Calu3 (cell line): Measurements from ENCODE around the gene SSBP3. TPM values are rescaled to one million over a fixed set of nuclear protein-coding genes. Genes with fewer than 3 reads are reported as not detected.

ENCODE experiments used
- BruUV-seq: library from RNA; stranded (reverse); fragments of 400-500 nt; replicated peaks from 2 replicates; lab custom pipeline; 2021; lab: Mats Ljungman, UMichigan
- CTCF ChIA-PET: fragments of 300-600 bp; sonication (Branson Sonifier 250); formaldehyde crosslinking; loops from one replicate; lab custom pipeline; 2022; ENCODE audit warnings: antibody characterized with exemption; lab: Charles Lee
- DNase-seq: peaks from one replicate; pipeline ENCODE4 v3.0.0; 2022
- H3K27ac Mint-ChIP-seq: one replicate; pipeline ENCODE4 v1.8.0; 2022; ENCODE audit warnings: mixed read lengths; ENCODE audit not compliant: unreplicated experiment
- H3K27me3 Mint-ChIP-seq: one replicate; pipeline ENCODE4 v1.8.0; 2022; ENCODE audit warnings: mixed read lengths; ENCODE audit not compliant: unreplicated experiment
- H3K36me3 Mint-ChIP-seq: one replicate; pipeline ENCODE4 v1.8.0; 2022; ENCODE audit warnings: mild to moderate bottlenecking, moderate library complexity, mixed read lengths; ENCODE audit not compliant: insufficient read depth, unreplicated experiment
- H3K4me1 Mint-ChIP-seq: one replicate; pipeline ENCODE4 v1.8.0; 2022; ENCODE audit warnings: mild to moderate bottlenecking, low read depth, mixed read lengths; ENCODE audit not compliant: unreplicated experiment
- H3K4me3 Mint-ChIP-seq: one replicate; pipeline ENCODE4 v1.8.0; 2022; ENCODE audit warnings: mild to moderate bottlenecking, low read depth, moderate library complexity, mixed read lengths; ENCODE audit not compliant: unreplicated experiment
- H3K9me3 Mint-ChIP-seq: one replicate; pipeline ENCODE4 v1.8.0; 2022; ENCODE audit warnings: low read depth, mixed read lengths; ENCODE audit not compliant: unreplicated experiment
- intact Hi-C: fragments of 100-400 bp; cut with micrococcal nuclease; formaldehyde crosslinking; loops from one replicate; pipeline ENCODE4 v1.10.0; 2022; ENCODE audit not compliant: unreplicated experiment
- total RNA-seq: library from RNA; stranded (reverse); gene quantifications from 2 replicates; pipeline ENCODE4 v1.2.3, GENCODE V29; 2022
- TF ChIP-seq, protein P1 (sequence below): fragments of 200-600 bp; IDR thresholded peaks from one replicate; pipeline ENCODE4 v1.8.0; 2022; ENCODE audit warnings: antibody characterized with exemption; ENCODE audit not compliant: unreplicated experiment

Gene SSBP3
- total RNA-seq, 1 experiment from 2014 or later, result 16.6 TPM

DNA sequence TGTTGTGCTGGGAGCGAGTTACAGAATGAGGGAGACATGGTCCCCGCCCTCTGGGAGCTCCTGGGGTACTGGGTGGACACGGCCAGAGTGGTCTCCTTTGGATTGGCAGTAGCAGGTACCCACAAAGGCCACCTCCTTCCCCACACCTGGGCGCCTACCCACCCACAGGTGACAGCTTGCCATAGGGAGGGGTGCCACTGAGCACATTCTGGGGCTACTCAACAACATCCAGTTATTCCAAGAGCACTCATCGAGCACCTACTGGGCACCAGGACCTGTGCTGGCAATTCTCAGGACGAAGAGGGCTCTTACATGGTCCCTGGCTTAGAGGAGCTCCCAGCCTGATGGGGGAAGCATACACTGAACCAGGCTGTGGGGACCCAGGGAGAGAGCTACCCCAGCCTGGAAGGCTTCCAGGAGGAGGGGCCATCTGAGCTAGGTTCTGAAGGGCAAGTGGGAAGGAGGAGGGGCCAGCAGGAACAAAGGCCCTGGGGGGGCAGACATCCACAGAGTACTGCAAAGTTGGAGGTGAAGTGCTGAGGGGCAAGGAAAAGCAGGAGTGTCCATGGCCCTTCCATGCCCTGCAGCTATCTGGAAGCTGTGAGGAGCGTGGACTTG lies 184.2 kb downstream of the SSBP3 start:
- H3K27ac Mint-ChIP-seq, result no peak overlapping the region
- CTCF ChIA-PET, result interaction anchor here (0.6 kb wide), 1 partner anchor 13 kb away, joined by 3 read pairs; no protein-coding TSS in a partner anchor
- H3K4me1 Mint-ChIP-seq, result no peaks in the 10 kb centered on the region
- intact Hi-C loops, result no loop called here
- no peak for DNase-seq
- no TSS peak for BruUV-seq
- no peak overlapping the region for H3K4me3 Mint-ChIP-seq
- H3K27me3 Mint-ChIP-seq, result no peaks in the 10 kb centered on the region
- peaks cover 38% of the 10 kb centered on the region for H3K36me3 Mint-ChIP-seq
- no peaks in the 10 kb centered on the region for H3K9me3 Mint-ChIP-seq
- TF ChIP-seq, protein P1, sequence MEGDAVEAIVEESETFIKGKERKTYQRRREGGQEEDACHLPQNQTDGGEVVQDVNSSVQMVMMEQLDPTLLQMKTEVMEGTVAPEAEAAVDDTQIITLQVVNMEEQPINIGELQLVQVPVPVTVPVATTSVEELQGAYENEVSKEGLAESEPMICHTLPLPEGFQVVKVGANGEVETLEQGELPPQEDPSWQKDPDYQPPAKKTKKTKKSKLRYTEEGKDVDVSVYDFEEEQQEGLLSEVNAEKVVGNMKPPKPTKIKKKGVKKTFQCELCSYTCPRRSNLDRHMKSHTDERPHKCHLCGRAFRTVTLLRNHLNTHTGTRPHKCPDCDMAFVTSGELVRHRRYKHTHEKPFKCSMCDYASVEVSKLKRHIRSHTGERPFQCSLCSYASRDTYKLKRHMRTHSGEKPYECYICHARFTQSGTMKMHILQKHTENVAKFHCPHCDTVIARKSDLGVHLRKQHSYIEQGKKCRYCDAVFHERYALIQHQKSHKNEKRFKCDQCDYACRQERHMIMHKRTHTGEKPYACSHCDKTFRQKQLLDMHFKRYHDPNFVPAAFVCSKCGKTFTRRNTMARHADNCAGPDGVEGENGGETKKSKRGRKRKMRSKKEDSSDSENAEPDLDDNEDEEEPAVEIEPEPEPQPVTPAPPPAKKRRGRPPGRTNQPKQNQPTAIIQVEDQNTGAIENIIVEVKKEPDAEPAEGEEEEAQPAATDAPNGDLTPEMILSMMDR, result no peak

DNA sequence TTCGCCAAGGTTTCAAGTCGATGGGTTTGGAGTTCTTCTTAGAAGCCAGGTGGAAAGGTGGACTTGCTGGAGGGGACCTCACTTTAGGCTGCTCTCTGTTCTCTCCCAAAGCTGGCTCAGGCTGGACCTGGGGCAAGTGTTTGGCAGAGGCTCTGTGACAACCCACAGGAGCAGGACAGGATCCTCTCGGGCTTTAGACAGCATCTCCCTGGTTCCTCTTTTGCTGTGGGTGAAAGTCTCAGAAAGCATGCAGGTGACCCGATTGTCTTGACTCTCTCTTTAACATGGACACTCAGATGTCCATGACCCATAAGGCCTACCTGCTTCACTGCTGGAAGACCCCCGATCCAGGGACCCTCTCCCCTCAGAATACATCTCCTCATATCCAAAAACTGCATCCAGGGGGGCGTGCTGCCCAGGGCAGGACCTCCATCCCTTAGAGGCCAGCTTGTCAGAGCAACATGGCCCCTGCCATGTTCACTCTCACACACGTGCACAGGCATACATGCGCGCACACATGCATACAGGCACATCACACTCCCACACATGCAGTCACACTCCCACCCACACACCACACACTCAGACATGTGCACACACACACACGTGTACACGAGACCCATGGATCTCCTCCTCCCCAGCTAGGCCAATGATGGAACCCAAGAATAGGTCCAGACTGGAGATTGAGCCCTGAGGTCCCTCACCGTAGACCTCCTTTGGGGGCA lies 184.9 kb downstream of the SSBP3 start:
- H3K4me3 Mint-ChIP-seq, result no peak overlapping the region
- no peak overlapping the region for H3K27ac Mint-ChIP-seq
- H3K9me3 Mint-ChIP-seq, result no peaks in the 10 kb centered on the region
- DNase-seq, result no peak
- H3K27me3 Mint-ChIP-seq, result no peaks in the 10 kb centered on the region
- no peaks in the 10 kb centered on the region for H3K4me1 Mint-ChIP-seq
- TF ChIP-seq, protein P1, result no peak
- intact Hi-C loops, result no loop called here
- CTCF ChIA-PET, result no interaction called here
- no TSS peak for BruUV-seq
- peaks cover 38% of the 10 kb centered on the region for H3K36me3 Mint-ChIP-seq

DNA sequence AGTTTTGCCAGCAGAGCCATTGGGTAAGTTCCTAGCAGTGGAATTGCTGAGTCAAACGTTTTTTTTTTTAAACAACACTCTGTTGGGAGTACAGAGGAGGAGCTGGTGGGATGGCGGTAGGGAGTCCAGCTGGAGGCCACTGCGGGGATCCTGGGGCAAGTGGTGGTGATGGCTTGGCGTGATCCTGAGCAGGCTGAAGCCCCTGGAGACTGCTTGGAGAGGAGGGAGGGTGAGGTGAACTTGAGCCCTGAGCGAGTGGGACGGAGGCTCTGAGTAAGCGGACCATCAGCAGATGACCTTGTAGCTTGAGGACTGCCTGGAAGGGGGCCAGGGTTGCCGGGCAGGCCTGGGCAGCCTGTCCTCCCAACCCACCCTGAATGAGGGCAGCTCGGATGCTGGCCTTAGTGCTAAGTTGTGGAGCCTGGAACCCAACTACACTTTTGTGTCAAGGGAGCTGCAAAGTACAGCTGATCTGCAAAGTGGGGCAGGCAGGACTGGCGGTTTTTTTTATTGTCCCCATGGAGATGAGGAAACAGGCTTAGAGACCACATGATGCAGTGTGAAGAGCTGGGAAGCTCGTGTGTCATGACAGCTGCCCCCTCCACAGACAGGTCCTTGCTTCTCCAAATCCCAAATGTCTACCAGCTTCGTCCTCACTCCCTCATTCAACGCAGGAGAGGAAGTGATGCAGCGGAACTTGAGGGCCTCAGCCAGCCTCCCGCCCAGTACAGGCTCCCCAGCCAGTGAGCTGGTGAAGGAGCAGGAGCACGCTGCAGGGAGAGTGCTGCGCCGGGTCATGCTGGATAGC lies 186.0 kb downstream of the SSBP3 start:
- CTCF ChIA-PET, result no interaction called here
- TF ChIP-seq, protein P1, result no peak
- DNase-seq, result no peak
- no TSS peak for BruUV-seq
- Mint-ChIP-seq H3K27me3 (no peaks in the 10 kb centered on the region), H3K36me3 (peaks cover 33% of the 10 kb centered on the region), H3K4me1 (no peaks in the 10 kb centered on the region), H3K9me3 (no peaks in the 10 kb centered on the region), H3K4me3 (no peak overlapping the region), H3K27ac (no peak overlapping the region)
- intact Hi-C loops, result no loop called here

DNA sequence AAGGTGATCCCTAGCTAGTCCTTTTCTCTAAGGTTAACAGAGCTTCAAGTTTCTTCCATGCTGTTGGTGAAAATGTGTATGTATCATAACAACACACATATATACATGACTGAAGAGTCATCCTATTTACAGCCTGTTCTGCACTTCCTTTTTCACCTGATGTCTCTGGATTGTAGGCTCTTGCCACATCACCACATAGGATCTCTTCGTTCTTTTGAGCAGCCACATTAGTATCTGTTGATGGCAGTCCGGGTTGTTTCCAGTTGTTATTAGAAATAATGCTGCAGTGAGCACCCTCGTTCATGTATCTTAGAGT lies 186.5 kb downstream of the SSBP3 start:
- H3K27ac Mint-ChIP-seq, result no peak overlapping the region
- H3K27me3 Mint-ChIP-seq, result no peaks in the 10 kb centered on the region
- no TSS peak for BruUV-seq
- H3K4me3 Mint-ChIP-seq, result no peak overlapping the region
- CTCF ChIA-PET, result no interaction called here
- intact Hi-C loops, result no loop called here
- H3K4me1 Mint-ChIP-seq, result no peaks in the 10 kb centered on the region
- H3K36me3 Mint-ChIP-seq, result peaks cover 33% of the 10 kb centered on the region
- H3K9me3 Mint-ChIP-seq, result no peaks in the 10 kb centered on the region
- no peak for DNase-seq
- TF ChIP-seq, protein P1, result no peak
